GM19238 (cell line): ENCODE results near the gene STX7.

Experiments
- DNase-seq: peaks from one replicate; pipeline ENCODE4 v3.0.0; 2011; ENCODE audit warnings: low spot score; ENCODE audit not compliant: insufficient read length

Gene STX7

DNA sequence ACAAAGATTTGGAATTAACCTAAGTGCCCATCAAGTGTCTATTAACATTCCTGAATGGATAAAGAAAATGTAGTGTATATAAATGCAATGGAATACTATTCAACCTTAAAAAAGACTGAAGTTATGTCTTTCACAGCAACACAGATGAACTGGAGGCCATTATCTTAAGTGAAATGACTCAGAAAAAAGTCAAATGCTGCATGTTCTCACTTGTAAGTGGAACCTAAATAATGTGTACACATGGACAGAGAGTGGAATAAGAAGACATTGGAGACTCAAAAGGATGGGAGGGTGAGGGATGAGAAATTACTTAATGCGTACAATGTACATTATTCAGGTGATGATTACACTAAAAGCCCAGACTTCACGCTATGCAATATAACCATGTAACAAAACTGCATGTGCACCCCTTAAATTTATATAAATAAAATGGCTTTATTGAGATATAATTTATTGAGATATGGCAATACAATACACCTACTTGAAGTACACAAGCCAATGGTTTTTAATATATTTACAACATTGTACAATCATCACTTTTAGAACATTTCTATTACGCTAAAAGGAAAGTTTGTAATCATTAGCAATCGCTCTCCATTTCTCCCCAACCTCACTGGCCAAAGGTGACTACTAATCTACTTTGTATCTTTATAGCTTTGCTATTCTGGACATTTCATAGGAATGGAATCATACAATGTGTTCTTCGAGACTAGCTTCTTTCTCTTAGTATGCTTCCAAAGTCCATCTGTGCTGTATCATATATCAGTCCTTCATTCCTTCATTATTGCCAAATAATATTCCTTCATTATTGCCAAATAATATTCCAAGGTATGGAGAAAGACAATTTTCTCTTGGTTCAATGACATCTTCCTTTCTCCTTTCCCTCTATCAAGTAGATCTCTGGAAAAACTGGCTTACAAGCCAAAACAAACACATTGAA is 5.8 kb downstream of the STX7 start:
- DNase-seq = no peak

DNA sequence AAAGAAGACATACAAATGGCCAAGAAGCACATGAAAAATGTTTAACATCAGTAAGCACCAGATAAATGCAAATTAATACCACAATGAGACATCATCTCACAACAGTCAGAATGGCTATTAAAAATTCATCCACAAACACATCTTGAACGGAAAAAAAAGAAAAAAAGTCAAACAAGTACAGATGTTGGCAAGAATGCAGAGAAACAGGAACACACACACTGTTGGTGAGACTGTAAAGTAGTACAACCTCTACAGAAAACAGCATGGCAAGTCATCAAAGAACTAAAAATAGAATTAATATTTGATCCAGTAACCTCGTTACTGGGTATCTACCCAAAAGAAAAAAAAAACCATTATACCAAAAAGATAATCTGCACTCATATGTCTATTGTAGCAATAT is 6.5 kb downstream of the STX7 start:
- DNase-seq = no peak

DNA sequence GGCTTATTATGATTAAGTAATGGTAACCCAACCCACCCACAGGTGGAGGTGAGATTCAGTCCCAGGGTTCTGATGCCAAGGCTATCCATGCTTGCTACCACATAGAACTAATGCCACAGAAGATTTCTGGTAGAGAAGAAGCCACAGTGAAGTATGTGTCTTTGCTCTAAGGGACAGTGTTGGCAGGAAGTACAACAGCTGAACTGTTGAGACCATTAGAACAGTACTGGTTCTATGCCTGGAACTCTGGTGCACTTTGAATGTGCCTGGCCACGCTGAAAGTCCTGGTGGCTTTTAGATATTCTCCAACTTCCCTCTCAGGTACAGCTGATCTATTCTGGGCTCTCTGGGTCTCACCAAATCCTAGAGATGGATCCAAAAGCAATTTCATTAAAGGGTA is 7.8 kb downstream of the STX7 start:
- DNase-seq = no peak

DNA sequence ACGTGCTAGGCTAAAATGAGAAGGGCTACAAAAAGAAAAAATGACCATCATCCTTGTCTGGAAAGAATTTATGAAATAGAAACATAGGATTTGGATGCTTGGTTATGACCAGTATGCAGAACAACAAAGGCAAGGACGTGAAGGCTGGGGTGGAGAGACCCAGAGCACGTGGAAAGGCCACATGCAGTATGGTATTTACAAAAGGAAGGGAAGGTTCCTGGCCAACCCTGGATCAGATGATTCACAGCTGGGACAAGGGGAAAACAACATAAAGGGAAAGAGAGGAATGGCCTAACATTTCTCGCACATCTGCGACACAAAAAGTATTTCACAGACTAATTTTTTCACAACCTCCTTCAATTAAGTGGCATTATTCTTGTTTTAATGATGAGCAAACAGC is 8.2 kb downstream of the STX7 start:
- DNase-seq = no peak

DNA sequence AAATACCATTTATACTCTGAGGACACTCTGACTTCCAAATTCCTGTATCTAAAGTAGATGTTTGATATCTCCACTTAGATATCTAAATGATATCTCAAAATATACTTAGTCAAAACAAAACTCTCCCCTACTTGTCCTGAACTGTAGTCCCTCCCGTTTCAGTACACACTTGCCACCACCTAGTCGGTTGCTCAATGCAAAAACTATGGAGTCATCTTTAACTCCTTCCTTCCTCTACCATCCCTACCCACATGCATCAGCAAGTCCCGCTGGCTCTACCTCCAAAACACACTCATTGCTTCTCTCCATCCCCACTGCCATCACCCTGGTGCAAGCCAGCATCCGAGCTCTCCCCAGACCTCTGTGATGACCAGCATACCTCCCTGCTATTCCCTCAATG is 13.2 kb downstream of the STX7 start:
- no peak for DNase-seq

DNA sequence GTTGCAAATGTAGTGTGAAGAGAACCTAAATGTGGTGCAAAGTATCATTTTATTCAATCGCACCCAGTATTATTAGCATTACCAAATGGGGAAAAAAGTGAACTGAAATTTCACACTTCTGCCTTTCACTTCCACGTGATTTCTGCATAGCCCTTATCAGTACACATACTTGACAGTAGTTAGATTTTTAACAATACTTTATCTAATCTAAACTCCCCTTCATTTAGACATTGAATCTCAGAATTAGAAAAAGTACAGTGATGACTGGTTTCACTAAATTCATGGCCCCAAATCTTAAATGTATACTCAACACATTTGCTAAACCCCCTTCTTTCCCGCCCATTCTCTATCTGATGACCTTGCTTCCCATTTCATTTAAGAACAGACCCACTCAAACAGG is 14.3 kb downstream of the STX7 start:
- no peak for DNase-seq

DNA sequence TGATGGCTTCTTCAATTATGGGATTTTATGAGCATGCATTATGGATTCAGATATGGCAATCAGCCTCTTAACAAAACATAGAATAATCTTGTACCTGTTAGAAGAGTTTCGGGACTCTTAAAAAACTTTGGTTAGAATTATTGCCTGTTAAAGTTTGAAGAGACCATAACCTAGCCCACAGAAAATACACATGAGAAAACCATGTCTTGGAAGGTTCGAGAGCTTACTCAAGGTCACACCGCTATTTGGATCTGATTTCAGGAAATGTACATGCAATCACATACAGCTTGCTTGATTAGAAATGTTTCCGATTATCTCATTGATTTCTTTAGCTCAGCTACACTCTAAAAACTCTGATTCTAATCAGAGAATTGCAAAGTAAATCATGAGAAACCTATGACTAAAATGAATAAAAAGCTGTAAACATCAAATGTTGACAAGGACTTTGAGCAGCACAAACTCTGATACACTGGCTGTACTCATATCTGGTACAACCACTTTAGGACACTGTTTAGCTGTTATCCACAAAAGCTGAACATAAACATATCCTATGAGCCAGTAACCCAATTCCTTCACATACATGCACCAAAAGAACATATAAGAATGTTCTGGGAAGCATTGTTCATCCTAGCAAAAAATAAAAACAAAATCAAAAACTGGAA is 16.3 kb downstream of the STX7 start:
- no peak for DNase-seq

DNA sequence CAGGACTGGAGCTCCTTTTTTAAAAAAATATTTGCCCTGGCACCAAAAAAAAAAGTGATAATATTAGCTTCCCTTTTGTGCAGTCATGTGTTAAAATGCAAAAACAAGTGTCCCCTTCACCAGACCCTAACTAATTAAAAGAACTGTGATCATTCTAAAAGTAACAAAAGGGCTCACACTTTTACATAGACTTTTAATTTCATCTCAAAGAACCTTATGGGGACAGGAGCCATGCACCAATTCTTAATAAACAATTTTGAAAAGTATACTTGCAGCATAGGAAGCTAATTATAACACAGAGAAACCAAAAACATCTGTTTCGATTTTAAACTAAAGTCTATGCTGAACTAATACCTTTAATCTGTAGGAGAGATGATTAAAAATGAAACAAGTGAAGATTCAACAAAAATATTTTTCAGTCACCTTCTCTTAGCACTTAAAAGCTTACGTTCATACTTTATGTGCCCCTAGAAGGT is 17.3 kb downstream of the STX7 start:
- no peak for DNase-seq

DNA sequence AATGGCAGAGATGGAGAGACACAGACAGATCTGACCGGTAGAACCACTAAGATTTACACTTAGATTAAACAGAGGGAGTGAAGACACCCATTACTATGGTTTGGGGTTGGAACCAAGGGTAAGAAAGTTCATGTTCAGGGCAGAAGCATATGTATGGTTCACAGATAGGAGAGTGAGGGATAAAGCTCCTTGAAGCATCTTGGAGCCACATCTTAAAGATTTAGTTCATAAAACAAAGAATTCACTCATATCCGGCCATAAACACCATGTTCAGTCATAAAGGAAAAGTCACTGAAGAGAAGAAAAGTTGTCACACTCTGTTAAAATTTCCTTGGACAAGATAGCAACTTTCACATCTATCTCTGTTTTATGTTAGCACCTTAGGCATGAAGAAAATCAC is 18.0 kb downstream of the STX7 start:
- no peak for DNase-seq

DNA sequence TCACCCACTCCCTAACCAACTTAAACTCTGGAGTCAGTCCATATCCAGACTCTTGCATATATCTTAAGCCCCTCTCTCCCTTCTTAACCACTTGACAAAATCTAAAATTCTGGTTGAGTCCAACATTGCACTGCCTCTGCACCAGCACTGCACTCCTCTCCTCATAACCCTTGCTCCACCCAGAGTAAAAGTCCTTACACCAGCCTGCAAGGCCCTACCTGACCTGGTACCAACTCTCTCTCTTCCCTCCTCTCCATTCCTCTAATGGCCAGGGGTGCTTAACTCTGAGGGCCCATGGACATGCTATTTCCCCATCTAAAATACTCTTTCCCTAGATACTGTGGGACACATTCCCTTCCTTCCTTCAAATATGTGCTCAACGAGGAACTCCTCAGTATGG is 21.0 kb downstream of the STX7 start:
- no peak for DNase-seq

DNA sequence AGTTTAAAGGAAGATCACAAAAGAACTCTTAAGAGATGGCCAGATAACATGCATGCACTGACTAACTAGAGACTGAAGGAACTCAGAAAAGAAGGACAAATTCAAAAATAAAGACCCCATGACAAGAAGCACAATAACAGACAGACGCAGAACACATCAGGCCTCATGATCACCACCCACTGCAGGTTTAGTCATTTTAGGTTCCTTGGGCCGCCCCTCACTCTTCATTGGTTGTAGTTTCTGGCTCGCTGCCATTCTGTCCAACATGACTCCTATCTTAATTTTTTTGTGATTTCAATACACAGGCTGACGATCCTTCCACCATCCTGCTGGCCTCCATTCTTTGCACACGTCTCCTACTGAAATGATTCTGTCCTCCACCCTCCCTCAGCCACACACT is 21.6 kb downstream of the STX7 start:
- DNase-seq = no peak

DNA sequence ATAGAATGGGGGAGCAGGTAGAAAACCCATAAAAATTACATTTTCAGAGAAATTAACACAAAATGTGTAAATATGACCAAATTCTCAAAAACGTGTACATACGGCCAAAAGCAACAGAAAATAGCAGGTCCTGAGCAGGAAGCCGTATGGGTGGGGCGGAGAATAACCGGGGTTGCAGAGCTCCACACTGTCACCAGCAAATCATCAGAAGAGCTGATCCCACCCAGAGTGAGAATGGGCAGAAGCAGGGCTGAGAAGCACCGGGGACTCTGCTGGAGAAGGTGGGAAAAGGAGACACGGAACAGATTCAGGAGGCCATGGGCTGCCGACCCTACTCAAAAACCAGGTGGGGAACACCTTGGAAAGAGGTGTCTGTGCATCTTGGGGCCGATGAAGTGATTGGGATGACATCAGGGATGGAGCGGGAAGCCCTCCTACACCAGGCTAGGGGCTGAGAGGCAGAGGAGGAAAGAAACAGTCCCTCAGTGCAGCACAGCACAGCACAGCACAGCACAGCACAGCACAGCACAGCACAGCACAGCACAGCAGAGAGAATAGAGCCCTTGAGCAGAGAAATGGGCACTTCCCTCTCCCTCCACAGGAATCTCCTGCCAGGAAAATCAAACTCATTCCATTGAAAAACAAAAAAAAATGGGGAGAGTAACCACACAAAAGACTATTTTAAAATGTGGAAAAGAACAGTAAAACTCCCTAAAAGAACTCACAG is 22.3 kb downstream of the STX7 start:
- DNase-seq = no peak

DNA sequence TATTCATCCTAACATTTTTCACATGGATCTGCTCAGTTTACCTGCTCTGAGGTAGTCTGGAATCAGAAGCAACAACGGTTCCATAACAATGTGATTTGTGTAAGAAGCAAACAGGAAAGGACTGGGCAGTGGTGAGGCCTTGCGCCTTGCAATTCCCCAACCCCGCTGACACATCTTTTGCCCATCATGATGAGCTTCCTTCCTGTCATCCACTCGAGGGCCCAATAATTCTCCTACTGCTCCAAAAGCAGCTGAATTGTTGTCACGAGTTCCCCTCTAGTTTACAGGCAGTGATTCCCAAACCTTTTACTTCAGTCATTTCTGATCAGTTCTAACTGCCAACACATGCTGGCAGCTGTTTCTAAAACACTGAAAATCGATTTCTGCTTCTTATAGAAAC is 22.9 kb downstream of the STX7 start:
- DNase-seq = no peak

DNA sequence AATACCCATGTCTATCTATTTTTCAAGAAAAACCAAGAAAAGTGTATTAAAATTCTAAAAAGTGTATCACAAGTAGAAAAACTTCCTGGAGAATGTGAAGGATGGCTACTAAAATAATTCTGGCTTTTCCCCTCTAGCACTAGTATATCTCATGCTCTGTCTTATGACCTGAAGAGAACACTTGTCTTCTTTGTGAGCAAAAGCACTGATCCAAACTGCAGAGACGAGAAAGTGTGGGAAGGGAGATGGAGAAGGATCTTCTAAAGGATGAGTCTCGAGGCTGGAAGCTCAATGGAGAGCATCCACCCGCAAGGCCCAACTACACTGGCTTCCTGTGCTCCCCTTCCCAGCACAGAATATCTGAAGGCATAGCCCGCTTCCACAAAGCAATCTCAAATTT is 23.5 kb downstream of the STX7 start:
- no peak for DNase-seq

DNA sequence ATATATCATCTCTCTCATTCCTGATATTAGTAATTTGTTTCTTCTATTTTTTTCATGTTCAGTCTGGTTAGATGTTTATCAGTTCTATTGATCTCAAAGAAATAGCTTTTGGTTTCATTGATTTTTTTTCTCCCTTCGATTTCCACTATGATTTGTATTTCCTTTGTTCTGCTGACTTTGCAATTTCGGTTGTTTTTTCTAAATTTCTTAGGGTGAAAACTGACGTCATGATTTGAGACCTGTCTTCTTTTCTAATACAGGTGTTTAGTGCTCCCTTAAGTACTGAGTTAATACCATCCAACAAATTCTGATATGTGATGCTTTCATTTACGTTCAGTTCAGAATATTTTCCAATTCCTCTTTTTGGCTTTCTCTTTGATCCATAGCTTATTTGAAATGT is 25.2 kb downstream of the STX7 start:
- no peak for DNase-seq

DNA sequence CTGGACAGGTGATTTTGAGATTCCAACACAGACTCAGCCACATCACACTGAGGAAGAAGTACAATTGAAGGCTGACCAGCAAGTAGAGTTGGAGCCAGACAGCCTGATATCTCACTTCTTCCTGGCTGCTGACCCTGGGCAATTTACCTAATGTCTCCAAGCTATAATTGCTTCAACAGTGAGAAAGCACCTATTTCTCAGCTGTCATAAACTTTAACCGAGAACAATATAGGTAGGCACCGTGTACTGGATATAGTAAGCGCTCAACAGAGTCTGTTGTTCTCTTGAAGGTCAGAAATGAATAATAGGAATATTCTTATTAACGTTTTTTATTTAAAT is 28.3 kb downstream of the STX7 start:
- no peak for DNase-seq

DNA sequence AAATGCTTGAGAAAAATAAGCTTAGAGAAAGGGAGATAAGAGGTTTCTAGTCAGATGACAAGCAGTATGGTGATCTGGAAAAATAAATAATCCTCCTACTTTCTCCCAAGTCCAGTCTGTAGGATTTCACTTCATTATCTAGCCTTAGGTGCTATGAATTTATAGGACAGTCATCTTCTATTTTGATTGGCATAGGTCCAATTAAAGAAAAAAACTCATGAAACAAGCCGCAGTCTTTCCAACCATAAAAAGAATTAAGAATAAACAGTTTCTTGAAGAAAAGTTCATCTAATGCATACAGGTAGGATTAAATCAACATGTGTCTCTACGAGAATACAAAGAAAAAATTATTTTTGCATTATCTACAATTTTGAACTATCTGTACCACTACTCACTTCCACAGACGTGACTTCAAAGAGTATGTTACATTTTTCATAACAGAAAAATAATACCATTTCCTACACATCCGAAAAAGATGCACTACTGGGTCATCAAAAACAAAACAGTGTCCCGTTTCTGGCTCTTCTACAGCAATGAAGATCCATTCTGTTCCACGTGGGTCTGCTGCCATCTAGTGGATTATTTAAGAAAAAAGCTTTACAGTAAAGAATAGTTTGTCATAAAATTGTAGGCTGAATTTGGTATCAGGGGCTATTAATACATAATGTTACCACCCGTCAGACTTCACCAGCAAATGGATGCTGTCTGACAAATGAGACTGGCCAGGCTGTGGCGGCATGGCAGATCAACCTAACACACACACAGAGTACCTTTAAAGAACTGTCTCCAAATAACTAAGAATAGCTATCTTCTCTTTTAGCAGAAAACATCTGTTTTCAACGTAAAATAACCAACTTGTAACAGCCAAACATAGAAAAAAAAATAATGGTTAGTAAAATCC is 28.9 kb downstream of the STX7 start:
- DNase-seq = peak; percentile 11

DNA sequence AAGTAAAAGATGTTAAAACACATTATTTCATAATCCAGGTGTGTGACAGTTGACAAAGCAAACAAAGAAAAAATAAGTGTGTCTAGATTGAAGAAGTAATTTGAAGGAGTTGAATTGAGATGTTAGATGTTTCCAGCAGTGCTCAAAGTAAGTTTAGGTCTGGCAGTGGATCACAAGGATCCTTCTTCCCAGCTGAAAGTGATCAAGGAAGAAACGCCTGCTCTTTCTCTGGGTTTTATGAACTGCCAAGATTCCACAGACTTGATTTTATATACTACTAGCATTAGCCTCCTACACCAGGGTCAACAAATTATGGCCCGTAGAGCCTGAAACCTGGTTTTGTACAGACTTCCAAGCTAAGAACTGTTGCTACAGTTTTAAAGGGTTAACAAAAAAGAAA is 30.3 kb downstream of the STX7 start:
- DNase-seq = no peak

DNA sequence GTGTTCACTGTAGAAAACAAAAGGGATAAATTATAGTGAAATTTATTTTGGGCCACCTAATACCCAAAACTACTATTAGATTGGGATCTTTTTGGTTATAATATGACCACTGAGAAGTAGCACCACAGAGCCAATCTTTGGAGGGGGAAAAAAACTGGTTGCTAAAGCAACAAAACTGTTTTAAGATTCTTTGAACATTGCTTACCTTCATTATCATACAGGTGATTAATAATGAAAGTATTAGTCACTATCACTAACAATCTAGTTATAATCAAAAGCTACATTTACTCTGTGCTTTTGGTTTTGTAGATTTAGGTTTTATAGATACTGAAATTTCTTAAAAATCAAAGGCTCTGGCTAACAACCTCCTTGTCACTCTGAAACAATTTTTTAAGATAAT is 31.7 kb downstream of the STX7 start:
- no peak for DNase-seq

DNA sequence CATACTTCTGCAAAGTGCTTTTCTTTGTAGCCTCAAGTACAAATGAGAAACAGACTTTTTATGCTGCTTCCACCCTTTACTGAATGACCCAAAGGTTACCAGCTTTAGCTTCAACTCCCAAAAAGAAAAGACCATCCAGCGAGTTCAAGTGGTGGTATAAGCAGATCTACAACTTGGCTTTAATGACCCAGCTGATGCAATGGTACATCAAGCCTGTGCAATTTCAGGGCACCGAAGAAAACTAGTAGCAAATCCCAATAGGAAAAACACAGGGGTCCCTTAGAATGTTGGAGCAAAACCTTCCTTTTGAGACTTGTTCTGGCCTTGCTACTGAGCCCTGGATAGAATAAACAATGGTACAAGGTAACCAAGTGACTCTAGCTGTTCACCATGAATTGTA is 33.8 kb downstream of the STX7 start:
- no peak for DNase-seq

DNA sequence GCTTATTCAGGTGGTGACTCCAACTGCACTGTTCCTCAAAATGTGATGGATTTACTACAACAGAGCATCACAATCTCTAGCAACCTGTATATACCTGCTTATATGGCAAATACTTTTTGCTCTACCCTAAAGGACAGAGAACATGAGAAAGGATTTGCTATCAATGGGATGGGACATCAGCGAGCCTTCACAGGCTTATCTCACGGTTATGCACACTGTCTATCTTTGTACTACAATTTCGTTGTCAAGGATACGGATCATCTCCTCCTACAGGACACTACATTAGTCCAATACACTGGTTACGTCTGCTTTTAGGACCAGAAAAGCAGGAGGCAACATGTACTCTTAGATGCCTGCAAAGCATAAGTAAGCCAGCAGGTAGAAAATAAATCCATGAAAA is 34.2 kb downstream of the STX7 start:
- no peak for DNase-seq
